G401.6 (cell line): Measurements from ENCODE around the gene PBX1.

ENCODE experiments used
- FAIRE-seq: peaks from 2 replicates; lab custom pipeline; 2012; peaks lifted over from hg19 to GRCh38; lab: Jason Lieb, UNC

PBX1 gene

GRCh38 chr1:164783778-164784555 is 225.0 kb downstream of the PBX1 start:
- FAIRE-seq, result no peak

- FAIRE-seq, result no peak
Observed at GRCh38 chr1:164784960-164785359, 226.0 kb downstream of the PBX1 start.

- no peak for FAIRE-seq
Observed at GRCh38 chr1:164785841-164786534, 227.0 kb downstream of the PBX1 start.

- no peak for FAIRE-seq
Observed at GRCh38 chr1:164786980-164787833, 228.2 kb downstream of the PBX1 start.

- FAIRE-seq, result no peak
Observed at GRCh38 chr1:164787834-164788231, 228.8 kb downstream of the PBX1 start.

- no peak for FAIRE-seq
Observed at GRCh38 chr1:164790081-164790480, 231.1 kb downstream of the PBX1 start.

- no peak for FAIRE-seq
Observed at GRCh38 chr1:164792410-164793004, 233.5 kb downstream of the PBX1 start.

GRCh38 chr1:164794356-164794755 is 235.4 kb downstream of the PBX1 start:
- no peak for FAIRE-seq

- FAIRE-seq, result no peak
Observed at GRCh38 chr1:164796916-164797315, 237.9 kb downstream of the PBX1 start.

- no peak for FAIRE-seq
Observed at GRCh38 chr1:164801246-164801731, 242.3 kb downstream of the PBX1 start.

- no peak for FAIRE-seq
Observed at GRCh38 chr1:164801791-164802502, 243.0 kb downstream of the PBX1 start.

GRCh38 chr1:164802529-164803282 is 243.7 kb downstream of the PBX1 start:
- no peak for FAIRE-seq

- no peak for FAIRE-seq
Observed at GRCh38 chr1:164803366-164803765, 244.4 kb downstream of the PBX1 start.

GRCh38 chr1:164804366-164804765 is 245.4 kb downstream of the PBX1 start:
- no peak for FAIRE-seq

- FAIRE-seq, result no peak
Observed at GRCh38 chr1:164805399-164805798, 246.4 kb downstream of the PBX1 start.

GRCh38 chr1:164806531-164806930 is 247.5 kb downstream of the PBX1 start:
- no peak for FAIRE-seq

- no peak for FAIRE-seq
Observed at GRCh38 chr1:164813776-164814175, 254.8 kb downstream of the PBX1 start.

- FAIRE-seq, result no peak
Observed at GRCh38 chr1:164821648-164822047, 262.7 kb downstream of the PBX1 start.

GRCh38 chr1:164823486-164824279 is 264.7 kb downstream of the PBX1 start:
- FAIRE-seq, result no peak

- FAIRE-seq, result no peak
Observed at GRCh38 chr1:164824542-164824941, 265.6 kb downstream of the PBX1 start.
